ENCODE measurements around the gene SPATA17.

- TF ChIP-seq CTCF (conservative IDR thresholded peaks at IDR 0.05) (no peak), ZFX (IDR thresholded peaks at IDR 0.05) (no peak)
These were observed 268.5 kb downstream of the SPATA17 start for GRCh38 chr1:217899614-217900013.
